Measurements from ENCODE around the gene CASZ1. TPM values are rescaled to one million over a fixed set of nuclear protein-coding genes. Genes with fewer than 3 reads are reported as not detected.

CASZ1 gene
- total RNA-seq, 2 experiments from 2014 or later: 8.1 to 9.0 TPM

GRCh38 chr1:10709646-10710045 lies 86.8 kb downstream of the CASZ1 start:
- ChIA-PET CTCF (no interaction called here), POLR2A (no interaction called here)
- Mint-ChIP-seq H3K36me3 (ENCODE audit: low read depth) (no peaks in the 10 kb centered on the region), H3K27me3 (peaks cover 6% of the 10 kb centered on the region), H3K27ac (no peak overlapping the region), H3K4me1 (no peaks in the 10 kb centered on the region), H3K9me3 (no peaks in the 10 kb centered on the region), H3K4me3 (no peak overlapping the region)
- no peak for DNase-seq

GRCh38 chr1:10709165-10709564 lies 87.3 kb downstream of the CASZ1 start:
- Mint-ChIP-seq H3K27ac (no peak overlapping the region), H3K4me1 (no peaks in the 10 kb centered on the region), H3K9me3 (no peaks in the 10 kb centered on the region), H3K4me3 (no peak overlapping the region), H3K36me3 (ENCODE audit: low read depth) (no peaks in the 10 kb centered on the region), H3K27me3 (peaks cover 6% of the 10 kb centered on the region)
- DNase-seq: no peak
- ChIA-PET CTCF (no interaction called here), POLR2A (no interaction called here)

- Mint-ChIP-seq H3K27me3 (peaks cover 6% of the 10 kb centered on the region), H3K9me3 (no peaks in the 10 kb centered on the region), H3K36me3 (ENCODE audit: low read depth) (no peaks in the 10 kb centered on the region), H3K4me3 (no peak overlapping the region), H3K4me1 (no peaks in the 10 kb centered on the region), H3K27ac (no peak overlapping the region)
- CTCF ChIA-PET: no interaction called here
- POLR2A ChIA-PET: no interaction called here
- no peak for DNase-seq
These were observed 87.7 kb downstream of the CASZ1 start for GRCh38 chr1:10708757-10709156.

GRCh38 chr1:10707208-10707607 lies 89.2 kb downstream of the CASZ1 start:
- ChIA-PET POLR2A (no interaction called here), CTCF (no interaction called here)
- Mint-ChIP-seq H3K27ac (no peak overlapping the region), H3K9me3 (no peaks in the 10 kb centered on the region), H3K4me3 (no peak overlapping the region), H3K27me3 (peaks cover 6% of the 10 kb centered on the region), H3K36me3 (ENCODE audit: low read depth) (no peaks in the 10 kb centered on the region), H3K4me1 (no peaks in the 10 kb centered on the region)
- no peak for DNase-seq

- H3K27ac Mint-ChIP-seq: no peak overlapping the region
- H3K9me3 Mint-ChIP-seq: no peaks in the 10 kb centered on the region
- no peak for DNase-seq
- ChIA-PET CTCF (no interaction called here), POLR2A (no interaction called here)
- H3K4me1 Mint-ChIP-seq: no peaks in the 10 kb centered on the region
- no peaks in the 10 kb centered on the region for H3K36me3 Mint-ChIP-seq (ENCODE audit: low read depth)
- peaks cover 4% of the 10 kb centered on the region for H3K27me3 Mint-ChIP-seq
- H3K4me3 Mint-ChIP-seq: no peak overlapping the region
These were observed 90.0 kb downstream of the CASZ1 start for GRCh38 chr1:10706376-10706913.

GRCh38 chr1:10705953-10706352 lies 90.5 kb downstream of the CASZ1 start:
- no peaks in the 10 kb centered on the region for H3K36me3 Mint-ChIP-seq (ENCODE audit: low read depth)
- no peak for DNase-seq
- no peaks in the 10 kb centered on the region for H3K9me3 Mint-ChIP-seq
- no peak overlapping the region for H3K4me3 Mint-ChIP-seq
- H3K4me1 Mint-ChIP-seq: no peaks in the 10 kb centered on the region
- ChIA-PET CTCF (no interaction called here), POLR2A (no interaction called here)
- H3K27ac Mint-ChIP-seq: no peak overlapping the region
- H3K27me3 Mint-ChIP-seq: peaks cover 4% of the 10 kb centered on the region

GRCh38 chr1:10704368-10704882 lies 92.0 kb downstream of the CASZ1 start:
- Mint-ChIP-seq H3K4me1 (no peaks in the 10 kb centered on the region), H3K36me3 (ENCODE audit: low read depth) (no peaks in the 10 kb centered on the region), H3K4me3 (no peak overlapping the region), H3K27me3 (peaks cover 8% of the 10 kb centered on the region), H3K9me3 (no peaks in the 10 kb centered on the region), H3K27ac (no peak overlapping the region)
- CTCF ChIA-PET: no interaction called here
- POLR2A ChIA-PET: no interaction called here
- DNase-seq: no peak

- no peaks in the 10 kb centered on the region for H3K36me3 Mint-ChIP-seq (ENCODE audit: low read depth)
- H3K9me3 Mint-ChIP-seq: no peaks in the 10 kb centered on the region
- no peak for DNase-seq
- no peak overlapping the region for H3K4me3 Mint-ChIP-seq
- peaks cover 8% of the 10 kb centered on the region for H3K27me3 Mint-ChIP-seq
- H3K4me1 Mint-ChIP-seq: no peaks in the 10 kb centered on the region
- POLR2A ChIA-PET: no interaction called here
- CTCF ChIA-PET: no interaction called here
- H3K27ac Mint-ChIP-seq: no peak overlapping the region
These were observed 92.7 kb downstream of the CASZ1 start for GRCh38 chr1:10703702-10704101.

- Mint-ChIP-seq H3K4me3 (no peak overlapping the region), H3K36me3 (ENCODE audit: low read depth) (no peaks in the 10 kb centered on the region), H3K4me1 (peaks cover 2% of the 10 kb centered on the region), H3K9me3 (no peaks in the 10 kb centered on the region), H3K27ac (no peak overlapping the region), H3K27me3 (peaks cover 17% of the 10 kb centered on the region)
- ChIA-PET CTCF (no interaction called here), POLR2A (no interaction called here)
- DNase-seq: no peak
These were observed 95.3 kb downstream of the CASZ1 start for GRCh38 chr1:10701145-10701544.

- Mint-ChIP-seq H3K36me3 (ENCODE audit: low read depth) (no peaks in the 10 kb centered on the region), H3K9me3 (no peaks in the 10 kb centered on the region), H3K4me3 (no peak overlapping the region), H3K27ac (no peak overlapping the region), H3K4me1 (peaks cover 5% of the 10 kb centered on the region), H3K27me3 (peaks cover 23% of the 10 kb centered on the region)
- ChIA-PET POLR2A (no interaction called here), CTCF (no interaction called here)
- no peak for DNase-seq
These were observed 97.0 kb downstream of the CASZ1 start for GRCh38 chr1:10699470-10699835.

- Mint-ChIP-seq H3K27ac (no peak overlapping the region), H3K27me3 (peaks cover 23% of the 10 kb centered on the region), H3K36me3 (ENCODE audit: low read depth) (no peaks in the 10 kb centered on the region), H3K9me3 (no peaks in the 10 kb centered on the region), H3K4me1 (peaks cover 5% of the 10 kb centered on the region), H3K4me3 (no peak overlapping the region)
- no peak for DNase-seq
- ChIA-PET CTCF (no interaction called here), POLR2A (no interaction called here)
These were observed 97.5 kb downstream of the CASZ1 start for GRCh38 chr1:10698726-10699469.

- DNase-seq: no peak
- no peaks in the 10 kb centered on the region for H3K9me3 Mint-ChIP-seq
- H3K27ac Mint-ChIP-seq: no peak overlapping the region
- CTCF ChIA-PET: no interaction called here
- POLR2A ChIA-PET: interaction anchor here (0.7 kb wide), 1 partner anchor 701 kb away, joined by 3 read pairs; no protein-coding TSS in a partner anchor
- H3K4me1 Mint-ChIP-seq: peaks cover 14% of the 10 kb centered on the region
- H3K36me3 Mint-ChIP-seq (ENCODE audit: low read depth): no peaks in the 10 kb centered on the region
- no peak overlapping the region for H3K4me3 Mint-ChIP-seq
- H3K27me3 Mint-ChIP-seq: peaks cover 23% of the 10 kb centered on the region
These were observed 98.8 kb downstream of the CASZ1 start for GRCh38 chr1:10697621-10698160.

- no peaks in the 10 kb centered on the region for H3K9me3 Mint-ChIP-seq
- peaks cover 21% of the 10 kb centered on the region for H3K4me1 Mint-ChIP-seq
- POLR2A ChIA-PET: interaction anchor here (0.7 kb wide), 1 partner anchor 702 kb away, joined by 3 read pairs; no protein-coding TSS in a partner anchor
- no peak overlapping the region for H3K4me3 Mint-ChIP-seq
- no peaks in the 10 kb centered on the region for H3K36me3 Mint-ChIP-seq (ENCODE audit: low read depth)
- DNase-seq: no peak
- H3K27me3 Mint-ChIP-seq: peaks cover 23% of the 10 kb centered on the region
- H3K27ac Mint-ChIP-seq: no peak overlapping the region
- CTCF ChIA-PET: no interaction called here
These were observed 99.5 kb downstream of the CASZ1 start for GRCh38 chr1:10696977-10697376.

All from activated CD4-positive, alpha-beta memory T cell treated with anti-CD3 and anti-CD28 coated beads, Interleukin-2, amount 10 ng/mL, durations not matched to agents 7 days and 5 days (primary cell).